SJCRH30 (cell line): ENCODE results near the gene PNLIP. TPM values are rescaled to one million over a fixed set of nuclear protein-coding genes. Genes with fewer than 3 reads are reported as not detected.

Experiments used
- total RNA-seq: library from RNA; depleted of rRNA; stranded (reverse); fragments of >200 nt; shearing (Covaris generic); gene quantifications from 2 replicates; pipeline ENCODE4 v1.2.3, GENCODE V29; 2014; rRNA removed

The PNLIP gene
- total RNA-seq, 1 experiment from 2014 or later: not detected

Other genes with a start within 250 kb of the PNLIP start
- gene CCDC172, start 221.5 kb upstream of the PNLIP start, total RNA-seq: not detected in 2 replicates
- gene PNLIPRP3, start 118.1 kb upstream of the PNLIP start, total RNA-seq: 0.10 TPM in 1 of 2 replicates, not detected in the other
- gene PNLIPRP1, start 45.0 kb downstream of the PNLIP start, total RNA-seq: not detected in 2 replicates
- gene PNLIPRP2, start 75.0 kb downstream of the PNLIP start, total RNA-seq: not detected in 2 replicates
- 0.79 and 1.3 TPM in 2 replicates for gene HSPA12A, start 196.6 kb downstream of the PNLIP start, total RNA-seq